Hepatocyte (in vitro differentiated cells): ENCODE measurements around the gene E2F7. TPM values are rescaled to one million over a fixed set of nuclear protein-coding genes. Genes with fewer than 3 reads are reported as not detected.

Experiments
- DNase-seq: peaks from one replicate; pipeline ENCODE4 v3.0.0-alpha.2; 2016; ENCODE audit warnings: low spot score
- H2AFZ ChIP-seq: fragments of 200-600 bp; sonication (generic); 2 replicates; pipeline ENCODE4 v1.6.0; 2016; ENCODE audit warnings: antibody characterized with exemption, mild to moderate bottlenecking
- H3K27ac ChIP-seq: fragments of 200-600 bp; sonication (generic); 2 replicates; pipeline ENCODE4 v1.5.1; 2016; ENCODE audit warnings: mild to moderate bottlenecking
- H3K27me3 ChIP-seq: fragments of 200-600 bp; sonication (generic); 2 replicates; pipeline ENCODE4 v1.6.1; 2016
- H3K36me3 ChIP-seq: fragments of 200-600 bp; sonication (generic); replicated peaks from 2 replicates; pipeline ENCODE4 v1.5.1; 2016; ENCODE audit warnings: low read depth; ENCODE audit not compliant: insufficient read depth
- H3K4me1 ChIP-seq: fragments of 200-600 bp; sonication (generic); 2 replicates; pipeline ENCODE4 v1.5.1; 2016; ENCODE audit warnings: mild to moderate bottlenecking, moderate library complexity; ENCODE audit not compliant: insufficient read depth
- H3K4me2 ChIP-seq: fragments of 200-600 bp; sonication (generic); 2 replicates; pipeline ENCODE4 v1.6.0; 2016
- H3K4me3 ChIP-seq: fragments of 200-600 bp; sonication (generic); 2 replicates; pipeline ENCODE4 v1.5.1; 2016; ENCODE audit warnings: mild to moderate bottlenecking
- H3K79me2 ChIP-seq: fragments of 200-600 bp; sonication (generic); 2 replicates; pipeline ENCODE4 v1.6.0; 2017; ENCODE audit warnings: mild to moderate bottlenecking
- H3K9me2 ChIP-seq: fragments of 200-600 bp; sonication (generic); replicated peaks from 2 replicates; pipeline ENCODE4 v1.6.0; 2017; ENCODE audit warnings: mild to moderate bottlenecking; ENCODE audit not compliant: insufficient read depth
- H3K9me3 ChIP-seq: fragments of 200-600 bp; sonication (generic); 2 replicates; pipeline ENCODE4 v1.5.1; 2016; ENCODE audit warnings: low read depth, mild to moderate bottlenecking
- H4K20me1 ChIP-seq: fragments of 200-600 bp; sonication (generic); 2 replicates; pipeline ENCODE4 v1.6.0; 2016; ENCODE audit warnings: mild to moderate bottlenecking; ENCODE audit not compliant: insufficient read depth, poor library complexity, severe bottlenecking
- CTCF ChIP-seq: fragments of 200-600 bp; sonication (generic); IDR thresholded peaks from 2 replicates; pipeline ENCODE4 v1.5.1; 2016; ENCODE audit warnings: antibody characterized with exemption, mild to moderate bottlenecking; ENCODE audit not compliant: poor library complexity
- EZH2 ChIP-seq: fragments of 200-600 bp; sonication (generic); IDR thresholded peaks from 2 replicates; pipeline ENCODE4 v1.6.1; 2016; ENCODE audit warnings: antibody characterized with exemption, mild to moderate bottlenecking, borderline replicate concordance
- EZH2phosphoT487 ChIP-seq: fragments of 200-600 bp; sonication (generic); IDR thresholded peaks from one replicate; pipeline ENCODE4 v1.6.1; 2018; ENCODE audit warnings: antibody characterized with exemption, mild to moderate bottlenecking, low read depth, moderate library complexity; ENCODE audit not compliant: unreplicated experiment, severe bottlenecking
- WGBS: methylation state at CpG from one replicate; pipeline ENCODE4 v1.1.6; 2016; ENCODE audit warnings: low lambda C conversion rate; ENCODE audit errors: missing lambda C conversion rate; 5-methylcytosine and 5-hydroxymethylcytosine counted together
- polyA plus RNA-seq: library from polyadenylated mRNA; unstranded; fragments of >200 nt; fragmentation: Nextera tagmentation; extraction: Ambion mirVana; gene quantifications from 2 replicates; pipeline ENCODE4 v1.2.1, GENCODE V29; 2016
- total RNA-seq: library from RNA; depleted of rRNA; stranded (reverse); fragments of >200 nt; gene quantifications from 2 replicates; pipeline ENCODE4 v1.2.3, GENCODE V29; 2014

Gene E2F7
- total and polyA plus RNA-seq, 2 experiments from 2014 or later = 2.0 to 3.5 TPM

- no peak overlapping the region for H3K4me2 ChIP-seq
- peaks cover 3% of the 10 kb centered on the region for H3K4me1 ChIP-seq
- no peaks in the 10 kb centered on the region for H3K36me3 ChIP-seq
- no peak overlapping the region for H3K27ac ChIP-seq
- H3K4me3 ChIP-seq = no peak overlapping the region
- TF ChIP-seq EZH2phosphoT487 (no peak), EZH2 (no peak), CTCF (no peak)
- H4K20me1 ChIP-seq = no peaks in the 10 kb centered on the region
- no peaks in the 10 kb centered on the region for H3K9me2 ChIP-seq
- no peaks in the 10 kb centered on the region for H3K9me3 ChIP-seq
- no peak for DNase-seq
- H3K27me3 ChIP-seq = no peaks in the 10 kb centered on the region
- H2AFZ ChIP-seq = no peak overlapping the region
- 91% methylated on average over 3 of the region's 3 CpGs for WGBS
- no peaks in the 10 kb centered on the region for H3K79me2 ChIP-seq
Measured at GRCh38 chr12:77060136-77060882, 5.1 kb downstream of the E2F7 start.

GRCh38 chr12:77058740-77059139 is 6.6 kb downstream of the E2F7 start:
- TF ChIP-seq EZH2 = no peak
- no peak for TF ChIP-seq EZH2phosphoT487
- no peak for TF ChIP-seq CTCF
- Histone ChIP-seq H3K4me2 (no peak overlapping the region), H3K27ac (no peak overlapping the region), H3K4me1 (peaks cover 3% of the 10 kb centered on the region), H4K20me1 (no peaks in the 10 kb centered on the region), H3K36me3 (no peaks in the 10 kb centered on the region), H3K79me2 (no peaks in the 10 kb centered on the region), H3K9me2 (no peaks in the 10 kb centered on the region), H3K9me3 (no peaks in the 10 kb centered on the region), H3K4me3 (no peak overlapping the region), H3K27me3 (no peaks in the 10 kb centered on the region), H2AFZ (no peak overlapping the region)
- WGBS = over 99% methylated on average over 5 of the region's 5 CpGs
- DNase-seq = no peak

- no peak overlapping the region for H3K4me2 ChIP-seq
- H3K9me2 ChIP-seq = no peaks in the 10 kb centered on the region
- H2AFZ ChIP-seq = no peak overlapping the region
- no peaks in the 10 kb centered on the region for H3K79me2 ChIP-seq
- TF ChIP-seq CTCF = no peak
- WGBS = 91% methylated on average over 4 of the region's 4 CpGs
- no peaks in the 10 kb centered on the region for H3K4me1 ChIP-seq
- no peaks in the 10 kb centered on the region for H3K9me3 ChIP-seq
- H3K27me3 ChIP-seq = no peaks in the 10 kb centered on the region
- H3K27ac ChIP-seq = no peak overlapping the region
- DNase-seq = no peak
- no peak overlapping the region for H3K4me3 ChIP-seq
- no peaks in the 10 kb centered on the region for H4K20me1 ChIP-seq
- no peaks in the 10 kb centered on the region for H3K36me3 ChIP-seq
Measured at GRCh38 chr12:77054851-77055250, 10.5 kb downstream of the E2F7 start.
